SK-N-SH treated with all-trans-retinoic acid at 6 μM for 48 hours (cell line): ENCODE measurements around the gene RRN3.
"Not testable (repeated sequence)": the region's sequence is repeated elsewhere in the genome, so short reads cannot be mapped to it uniquely, and the experiment has no call there.

ENCODE experiments used
- BACH2 ChIP-seq: fragments of 250-450 bp; sonication (Bioruptor Pico); IDR thresholded peaks from 2 replicates; pipeline ENCODE4 v1.9.0; 2021; ENCODE audit warnings: mild to moderate bottlenecking, borderline replicate concordance
- CREB5 ChIP-seq: fragments of 250-450 bp; sonication (Bioruptor Pico); IDR thresholded peaks from 2 replicates; pipeline ENCODE4 v1.5.1; 2020; ENCODE audit warnings: low read depth, mild to moderate bottlenecking, moderate library complexity
- ESRRG ChIP-seq: fragments of 250-450 bp; sonication (Bioruptor Pico); IDR thresholded peaks from 2 replicates; pipeline ENCODE4 v1.6.1; 2021; ENCODE audit warnings: mild to moderate bottlenecking
- ISL1 ChIP-seq: fragments of 250-450 bp; sonication (Bioruptor Pico); IDR thresholded peaks from 2 replicates; pipeline ENCODE4 v2.1.2; 2022; ENCODE audit warnings: mild to moderate bottlenecking, moderate library complexity
- PATZ1 ChIP-seq: fragments of 250-450 bp; sonication (Bioruptor Pico); IDR thresholded peaks from 2 replicates; pipeline ENCODE4 v1.8.0; 2020; ENCODE audit warnings: mild to moderate bottlenecking, moderate library complexity, borderline replicate concordance
- PPARA ChIP-seq: fragments of 250-450 bp; sonication (Bioruptor Pico); IDR thresholded peaks from 2 replicates; pipeline ENCODE4 v1.5.0; 2020; ENCODE audit warnings: mild to moderate bottlenecking, borderline replicate concordance
- RARB ChIP-seq: fragments of 250-450 bp; sonication (Bioruptor Pico); IDR thresholded peaks from 2 replicates; pipeline ENCODE4 v1.8.0; 2021; ENCODE audit warnings: mild to moderate bottlenecking, moderate library complexity
- TOX ChIP-seq: fragments of 250-450 bp; sonication (Bioruptor Pico); IDR thresholded peaks from 2 replicates; pipeline ENCODE4 v1.8.0; 2021; ENCODE audit warnings: mild to moderate bottlenecking, moderate library complexity, borderline replicate concordance
- ZFP3 ChIP-seq: fragments of 250-450 bp; sonication (Bioruptor Pico); IDR thresholded peaks from 2 replicates; pipeline ENCODE4 v1.5.0; 2020; ENCODE audit warnings: mild to moderate bottlenecking, moderate library complexity
- ZNF565 ChIP-seq: fragments of 450-650 bp; formaldehyde crosslinking; conservative IDR thresholded peaks from 2 replicates; pipeline ENCODE4 v1.5.0; 2020; ENCODE audit warnings: low read depth, mild to moderate bottlenecking, moderate library complexity
- ZNF70 ChIP-seq: fragments of 450-650 bp; formaldehyde crosslinking; IDR thresholded peaks from 2 replicates; pipeline ENCODE4 v1.5.0; 2020; ENCODE audit warnings: mild to moderate bottlenecking, moderate library complexity
- TF ChIP-seq, protein P1 (sequence below): fragments of 250-450 bp; sonication (Bioruptor Pico); IDR thresholded peaks from 2 replicates; pipeline ENCODE4 v1.5.0; 2020; ENCODE audit warnings: mild to moderate bottlenecking, moderate library complexity

DNA sequence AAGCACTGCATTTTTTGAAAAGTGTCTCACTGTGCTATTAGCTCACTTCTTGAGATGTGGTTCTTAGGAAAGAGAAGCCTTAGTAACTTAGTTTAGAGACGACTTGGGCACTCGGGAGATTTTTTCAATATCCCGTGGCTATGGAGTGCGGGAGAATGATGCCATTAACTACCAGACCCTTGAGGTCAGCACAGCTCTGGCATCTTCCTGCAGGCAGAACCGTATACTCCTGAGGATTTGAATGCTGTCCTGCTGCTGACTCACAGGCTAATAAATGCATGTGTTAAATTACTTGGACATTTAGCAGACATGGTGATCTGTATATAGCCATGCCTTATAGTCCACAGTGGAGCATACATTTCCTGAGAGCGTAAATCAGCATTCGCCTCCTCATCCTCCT, 72.6 kb downstream of the RRN3 start:
- not testable (repeated sequence) for TF ChIP-seq CREB5 (CRISPR knock-in tag); RARB (CRISPR knock-in tag); PPARA (CRISPR knock-in tag); ZNF70 (CRISPR knock-in tag); ZFP3 (CRISPR knock-in tag); PATZ1 (CRISPR knock-in tag); BACH2 (CRISPR knock-in tag); TOX (CRISPR knock-in tag); ESRRG (CRISPR knock-in tag); ZNF565
- TF ChIP-seq, protein P1, sequence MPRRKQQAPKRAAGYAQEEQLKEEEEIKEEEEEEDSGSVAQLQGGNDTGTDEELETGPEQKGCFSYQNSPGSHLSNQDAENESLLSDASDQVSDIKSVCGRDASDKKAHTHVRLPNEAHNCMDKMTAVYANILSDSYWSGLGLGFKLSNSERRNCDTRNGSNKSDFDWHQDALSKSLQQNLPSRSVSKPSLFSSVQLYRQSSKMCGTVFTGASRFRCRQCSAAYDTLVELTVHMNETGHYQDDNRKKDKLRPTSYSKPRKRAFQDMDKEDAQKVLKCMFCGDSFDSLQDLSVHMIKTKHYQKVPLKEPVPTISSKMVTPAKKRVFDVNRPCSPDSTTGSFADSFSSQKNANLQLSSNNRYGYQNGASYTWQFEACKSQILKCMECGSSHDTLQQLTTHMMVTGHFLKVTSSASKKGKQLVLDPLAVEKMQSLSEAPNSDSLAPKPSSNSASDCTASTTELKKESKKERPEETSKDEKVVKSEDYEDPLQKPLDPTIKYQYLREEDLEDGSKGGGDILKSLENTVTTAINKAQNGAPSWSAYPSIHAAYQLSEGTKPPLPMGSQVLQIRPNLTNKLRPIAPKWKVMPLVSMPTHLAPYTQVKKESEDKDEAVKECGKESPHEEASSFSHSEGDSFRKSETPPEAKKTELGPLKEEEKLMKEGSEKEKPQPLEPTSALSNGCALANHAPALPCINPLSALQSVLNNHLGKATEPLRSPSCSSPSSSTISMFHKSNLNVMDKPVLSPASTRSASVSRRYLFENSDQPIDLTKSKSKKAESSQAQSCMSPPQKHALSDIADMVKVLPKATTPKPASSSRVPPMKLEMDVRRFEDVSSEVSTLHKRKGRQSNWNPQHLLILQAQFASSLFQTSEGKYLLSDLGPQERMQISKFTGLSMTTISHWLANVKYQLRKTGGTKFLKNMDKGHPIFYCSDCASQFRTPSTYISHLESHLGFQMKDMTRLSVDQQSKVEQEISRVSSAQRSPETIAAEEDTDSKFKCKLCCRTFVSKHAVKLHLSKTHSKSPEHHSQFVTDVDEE = not testable (repeated sequence)
- peak; percentile 38 for TF ChIP-seq ISL1 (CRISPR knock-in tag)
